IPS-18a (cell line): ENCODE measurements around the gene TAF6L.

ENCODE experiments used
- H3K27ac ChIP-seq: one replicate; pipeline ENCODE4 v1.5.1; 2013; ENCODE audit warnings: low read length
- H3K27me3 ChIP-seq: one replicate; pipeline ENCODE4 v1.6.1; 2013; ENCODE audit warnings: mild to moderate bottlenecking, low read length; ENCODE audit not compliant: control insufficient read depth, insufficient read depth
- H3K36me3 ChIP-seq: one replicate; pipeline ENCODE4 v1.6.1; 2013; ENCODE audit warnings: low read depth, low read length; ENCODE audit not compliant: control insufficient read depth
- H3K4me1 ChIP-seq: one replicate; pipeline ENCODE4 v1.6.1; 2013; ENCODE audit warnings: low read depth, low read length; ENCODE audit not compliant: control insufficient read depth
- H3K4me3 ChIP-seq: one replicate; pipeline ENCODE4 v1.5.1; 2013; ENCODE audit warnings: low read length
- H3K9ac ChIP-seq: one replicate; pipeline ENCODE4 v1.6.1; 2013; ENCODE audit warnings: mild to moderate bottlenecking, low read length, moderate library complexity
- H3K9me3 ChIP-seq: one replicate; pipeline ENCODE4 v1.6.1; 2013; ENCODE audit warnings: low read depth, low read length; ENCODE audit not compliant: control insufficient read depth

Gene TAF6L

GRCh38 chr11:62774407-62774806 lies 3.2 kb downstream of the TAF6L start:
- peaks cover 30% of the 10 kb centered on the region for H3K36me3 ChIP-seq
- no peaks in the 10 kb centered on the region for H3K27me3 ChIP-seq
- H3K4me3 ChIP-seq, result no peak overlapping the region
- H3K9ac ChIP-seq, result no peak overlapping the region
- H3K4me1 ChIP-seq, result no peaks in the 10 kb centered on the region
- H3K27ac ChIP-seq, result no peak overlapping the region
- H3K9me3 ChIP-seq, result no peaks in the 10 kb centered on the region

DNA sequence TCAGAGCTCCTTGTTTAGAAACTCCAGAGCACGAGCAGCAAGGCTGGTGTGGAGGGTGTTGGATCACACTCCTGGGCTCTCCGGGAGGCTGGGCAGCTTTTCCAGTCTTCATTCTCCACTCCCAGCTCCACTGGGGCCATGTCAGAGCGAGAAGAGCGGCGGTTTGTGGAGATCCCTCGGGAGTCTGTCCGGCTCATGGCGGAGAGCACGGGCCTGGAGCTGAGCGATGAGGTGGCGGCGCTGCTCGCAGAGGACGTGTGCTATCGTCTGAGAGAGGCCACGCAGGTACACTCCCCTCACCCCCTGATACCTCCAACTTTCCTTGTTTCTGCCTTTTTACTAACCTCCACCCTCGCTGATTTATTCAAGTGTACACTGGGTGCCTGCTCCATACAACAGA lies 4.5 kb downstream of the TAF6L start:
- Histone ChIP-seq H3K4me1 (no peaks in the 10 kb centered on the region), H3K27me3 (no peaks in the 10 kb centered on the region), H3K9ac (no peak overlapping the region), H3K4me3 (no peak overlapping the region), H3K36me3 (peaks cover 30% of the 10 kb centered on the region), H3K27ac (no peak overlapping the region), H3K9me3 (no peaks in the 10 kb centered on the region)

- no peaks in the 10 kb centered on the region for H3K9me3 ChIP-seq
- H3K4me3 ChIP-seq, result no peak overlapping the region
- no peaks in the 10 kb centered on the region for H3K4me1 ChIP-seq
- no peak overlapping the region for H3K9ac ChIP-seq
- no peaks in the 10 kb centered on the region for H3K27me3 ChIP-seq
- no peak overlapping the region for H3K27ac ChIP-seq
- peaks cover 39% of the 10 kb centered on the region for H3K36me3 ChIP-seq
Measured at GRCh38 chr11:62777389-62777788, 6.2 kb downstream of the TAF6L start.

DNA sequence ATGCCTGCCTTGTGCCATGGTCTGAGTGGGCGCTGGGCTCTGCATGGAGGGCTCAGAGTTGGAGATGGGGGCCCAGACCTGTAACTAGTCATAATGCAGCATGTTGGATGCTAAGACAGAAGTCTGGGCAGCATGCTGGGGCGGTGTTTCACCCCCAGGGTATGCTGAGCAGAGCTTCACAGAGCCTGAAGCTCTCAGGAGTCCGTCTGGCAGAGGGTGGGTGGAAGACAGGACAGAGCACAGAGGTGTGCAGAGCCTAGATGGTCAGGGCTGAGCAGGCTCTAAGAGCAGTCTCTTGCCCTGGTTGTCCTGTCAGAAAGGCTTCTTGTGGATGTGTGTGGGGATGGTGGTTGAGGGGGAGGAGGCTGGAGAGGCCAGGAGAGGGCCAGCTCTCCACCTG lies 7.2 kb downstream of the TAF6L start:
- Histone ChIP-seq H3K36me3 (peaks cover 43% of the 10 kb centered on the region), H3K9me3 (no peaks in the 10 kb centered on the region), H3K27ac (no peak overlapping the region), H3K4me3 (no peak overlapping the region), H3K27me3 (no peaks in the 10 kb centered on the region), H3K4me1 (no peaks in the 10 kb centered on the region), H3K9ac (no peak overlapping the region)

DNA sequence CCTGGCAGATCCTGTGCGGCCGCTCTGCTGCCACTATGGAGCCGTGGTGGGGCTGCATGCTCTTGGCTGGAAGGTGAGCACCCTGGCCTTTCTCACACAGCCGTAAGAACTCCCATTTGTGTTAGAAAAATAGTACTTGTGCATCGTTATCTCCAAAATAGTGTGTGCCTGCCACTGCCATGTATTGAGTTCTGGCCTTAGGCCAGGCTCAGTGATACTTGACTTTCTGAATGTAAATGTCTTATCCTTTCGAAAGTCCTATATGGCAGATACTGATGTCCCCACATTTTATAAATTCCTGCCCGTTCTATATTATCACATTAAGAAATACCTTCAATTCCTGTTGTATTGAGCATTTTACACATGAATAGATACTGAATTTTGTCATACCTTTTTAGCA lies 11.6 kb downstream of the TAF6L start:
- Histone ChIP-seq H3K4me3 (no peak overlapping the region), H3K27me3 (no peaks in the 10 kb centered on the region), H3K9me3 (no peaks in the 10 kb centered on the region), H3K9ac (no peak overlapping the region), H3K4me1 (peaks cover 3% of the 10 kb centered on the region), H3K27ac (no peak overlapping the region), H3K36me3 (peaks cover 25% of the 10 kb centered on the region)

- Histone ChIP-seq H3K27me3 (no peaks in the 10 kb centered on the region), H3K27ac (no peak overlapping the region), H3K36me3 (peaks cover 28% of the 10 kb centered on the region)
Measured at GRCh38 chr11:62786318-62787004, 15.3 kb downstream of the TAF6L start.

DNA sequence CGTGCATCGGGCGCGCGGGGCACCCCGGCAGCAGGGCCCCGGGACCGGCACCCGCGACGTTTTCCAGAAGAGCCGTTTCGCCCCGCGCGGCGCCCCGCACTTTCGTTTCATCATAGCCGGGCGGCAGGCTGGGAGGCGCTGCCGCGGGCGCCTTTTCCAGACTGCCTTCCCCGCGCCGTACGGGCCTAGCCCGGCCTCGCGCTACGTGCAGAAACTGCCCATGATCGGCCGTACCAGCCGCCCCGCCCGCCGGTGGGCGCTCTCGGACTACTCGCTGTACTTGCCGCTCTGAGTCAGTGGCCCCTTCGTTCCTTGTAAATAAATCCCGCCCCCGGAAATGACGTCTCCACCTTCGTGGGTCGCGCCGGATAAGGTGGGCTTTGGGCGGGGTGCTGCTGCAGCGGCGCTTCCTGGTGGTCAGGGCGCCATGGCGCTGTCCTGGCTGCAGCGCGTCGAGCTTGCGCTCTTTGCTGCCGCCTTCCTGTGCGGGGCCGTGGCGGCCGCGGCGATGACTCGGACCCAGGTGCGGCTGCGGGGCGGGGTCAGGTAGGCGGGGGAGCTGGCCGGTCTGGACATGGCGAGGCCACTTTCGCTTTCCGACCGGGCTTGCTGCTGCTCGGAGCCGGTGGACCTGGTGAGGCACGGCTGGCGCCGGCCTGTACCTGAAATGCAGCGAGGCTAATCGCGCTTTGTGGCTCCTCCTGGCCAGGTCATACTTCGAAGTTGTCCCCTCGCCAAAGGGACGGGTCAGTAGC lies 16.0 kb downstream of the TAF6L start, which contains the start of gene TMEM179B:
TSS of gene TMEM179B (plus strand) at position 398 of the 755 bp plus-strand sequence. CDS start at position 428, 30 bp downstream.
- H3K4me3 ChIP-seq, result peak within 1 kb of the TSS; percentile 99
- H3K27ac ChIP-seq, result peak within 1 kb of the TSS; percentile 74
- H3K36me3 ChIP-seq, result peaks cover 21% of the 10 kb centered on the region
- H3K9me3 ChIP-seq, result no peaks in the 10 kb centered on the region
- H3K27me3 ChIP-seq, result no peaks in the 10 kb centered on the region
- H3K9ac ChIP-seq, result peak within 1 kb of the TSS; percentile 92
- H3K4me1 ChIP-seq, result peaks cover 8% of the 10 kb centered on the region

More at GRCh38 chr11:62786318-62787004, 15.3 kb downstream of the TAF6L start:
- peak overlapping the region; percentile 99 for H3K4me3 ChIP-seq
- H3K9ac ChIP-seq, result peak overlapping the region; percentile 92
- H3K9me3 ChIP-seq, result no peaks in the 10 kb centered on the region
- peaks cover 8% of the 10 kb centered on the region for H3K4me1 ChIP-seq

- Histone ChIP-seq H3K36me3 (peaks cover 18% of the 10 kb centered on the region), H3K4me3 (no peak overlapping the region), H3K9ac (no peak overlapping the region), H3K27me3 (no peaks in the 10 kb centered on the region), H3K4me1 (peaks cover 11% of the 10 kb centered on the region), H3K9me3 (no peaks in the 10 kb centered on the region), H3K27ac (no peak overlapping the region)
Measured at GRCh38 chr11:62788991-62789390, 17.8 kb downstream of the TAF6L start.

DNA sequence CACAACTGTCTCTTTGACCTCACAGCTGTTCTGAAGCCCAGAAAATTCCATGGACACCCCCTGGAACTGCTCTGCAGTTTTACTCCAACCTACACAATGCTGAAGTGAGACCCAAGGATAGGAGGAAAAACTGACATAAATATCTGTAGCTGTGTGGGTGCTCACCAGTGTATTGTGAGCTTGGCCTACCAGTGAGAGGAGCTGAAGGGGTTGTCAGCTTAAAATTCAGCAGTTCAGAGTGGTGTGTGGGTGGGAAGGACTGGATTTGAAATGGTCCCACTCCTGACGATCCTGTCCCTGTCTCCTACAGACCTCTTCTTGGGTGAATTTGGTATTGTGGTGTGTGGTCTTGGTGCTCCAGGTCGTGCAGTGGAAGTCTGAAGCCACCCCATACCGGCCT lies 18.4 kb downstream of the TAF6L start:
- Histone ChIP-seq H3K27ac (no peak overlapping the region), H3K9ac (no peak overlapping the region)

GRCh38 chr11:62791501-62792201 lies 20.5 kb downstream of the TAF6L start, which contains the start of gene TMEM223:
TSS of gene TMEM223 (minus strand) at chr11:62792006. CDS start at chr11:62791994, 12 bp downstream.
- Histone ChIP-seq H3K9me3 (no peaks in the 10 kb centered on the region), H3K36me3 (peaks cover 44% of the 10 kb centered on the region), H3K4me3 (peak within 1 kb of the TSS; percentile 90), H3K9ac (peak within 1 kb of the TSS; percentile 84), H3K27me3 (no peaks in the 10 kb centered on the region), H3K27ac (peak within 1 kb of the TSS; percentile 51), H3K4me1 (peaks cover 8% of the 10 kb centered on the region)

More for the DNA sequence above, 18.4 kb downstream of the TAF6L start:
- Histone ChIP-seq H3K9me3 (no peaks in the 10 kb centered on the region), H3K4me3 (no peak overlapping the region), H3K36me3 (peaks cover 24% of the 10 kb centered on the region), H3K4me1 (peaks cover 11% of the 10 kb centered on the region), H3K27me3 (no peaks in the 10 kb centered on the region)

- Histone ChIP-seq H3K4me1 (peaks cover 8% of the 10 kb centered on the region), H3K9ac (peak overlapping the region; percentile 84), H3K4me3 (peak overlapping the region; percentile 90), H3K9me3 (no peaks in the 10 kb centered on the region), H3K27ac (no peak overlapping the region), H3K36me3 (peaks cover 49% of the 10 kb centered on the region), H3K27me3 (no peaks in the 10 kb centered on the region)
Measured at GRCh38 chr11:62792202-62792575, 21.0 kb downstream of the TAF6L start.
